ENCODE results near the gene TBX1.

Gene TBX1

GRCh38 chr22:19815823-19816290, 55.3 kb downstream of the TBX1 start:
- no peak for DNase-seq (ENCODE audit: low read depth)
- no peak overlapping the region for H3K4me3 ChIP-seq (ENCODE audit: control insufficient read depth, low read depth, low read length)
- TF ChIP-seq CTCF (IDR thresholded peaks at IDR 0.05; ENCODE audit: control insufficient read depth, insufficient read depth, low read depth, low read length, missing control alignments) = no peak

- no peak overlapping the region for H3K4me3 ChIP-seq (ENCODE audit: control insufficient read depth, low read depth, low read length)
- no peak for TF ChIP-seq CTCF (IDR thresholded peaks at IDR 0.05; ENCODE audit: control insufficient read depth, insufficient read depth, low read depth, low read length, missing control alignments)
- no peak for DNase-seq (ENCODE audit: low read depth)
Observed at GRCh38 chr22:19816372-19817119, 56.0 kb downstream of the TBX1 start.

All from AG09309 (cell line).